Measurements from ENCODE around the gene FNIP1. TPM values are rescaled to one million over a fixed set of nuclear protein-coding genes. Genes with fewer than 3 reads are reported as not detected.

The FNIP1 gene
- total and polyA plus RNA-seq, 2 experiments from 2014 or later = 8.2 to 27.9 TPM

DNA sequence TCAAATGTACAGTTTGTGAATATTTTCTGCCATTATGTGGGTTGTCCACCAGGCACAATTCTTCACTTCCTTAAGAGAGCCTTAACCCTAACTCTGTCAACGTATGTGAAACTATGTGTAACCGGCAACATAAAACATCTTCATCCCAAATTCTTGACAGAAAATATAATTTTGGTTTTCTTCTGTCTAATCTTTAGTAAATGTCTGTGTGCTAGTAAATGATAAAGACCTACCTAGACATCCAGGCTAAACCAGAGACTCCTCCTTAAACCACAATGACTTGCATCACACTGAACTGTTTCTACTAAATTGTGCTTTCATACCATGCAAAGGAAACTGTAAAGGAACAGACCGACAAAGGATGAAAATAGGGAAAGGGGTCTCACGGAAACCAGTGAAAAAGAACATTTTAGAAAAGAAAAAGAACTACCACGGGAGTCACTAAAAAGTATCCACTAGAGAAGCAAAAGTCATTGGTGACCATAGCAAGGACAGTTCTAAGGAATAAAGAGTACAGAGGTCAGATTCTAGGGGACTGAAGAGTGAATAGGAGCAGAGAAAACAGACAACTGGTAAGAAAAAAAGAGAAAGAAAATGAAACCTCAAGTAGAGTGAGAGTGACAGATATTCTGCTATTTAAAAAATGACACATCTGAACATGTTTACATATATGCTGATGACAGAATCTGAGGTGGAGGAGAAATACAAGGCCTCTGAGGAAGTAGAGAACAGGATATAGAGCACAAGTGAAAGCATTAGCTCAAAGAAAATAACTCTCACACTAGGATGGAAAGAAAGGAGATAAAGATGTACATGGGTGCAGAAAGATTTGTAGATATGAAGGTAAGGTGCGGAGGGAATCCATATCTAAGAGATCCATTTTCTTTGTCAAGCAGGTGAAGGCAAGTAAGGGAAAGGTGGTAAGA lies 49.4 kb downstream of the FNIP1 start:
- no peak for DNase-seq (ENCODE audit: low spot score)
- Mint-ChIP-seq H3K36me3 (ENCODE audit: low read depth) (no peaks in the 10 kb centered on the region; the same call in 2 of the 3 replicates), H3K9me3 (no peaks in the 10 kb centered on the region), H3K4me3 (no peak overlapping the region), H3K27me3 (ENCODE audit: insufficient read depth, low read depth, poor library complexity) (no peaks in the 10 kb centered on the region), H3K4me1 (peaks cover 6% of the 10 kb centered on the region; the same call in 2 of the 3 replicates), H3K27ac (no peak overlapping the region)
- H3K27ac ChIP-seq (ENCODE audit: low read depth) = no peak overlapping the region
- H3K4me3 ChIP-seq = no peak overlapping the region
- H3K4me2 ChIP-seq = no peak overlapping the region
- no peaks in the 10 kb centered on the region for H3K9me2 ChIP-seq (ENCODE audit: insufficient read depth)
- H3K79me2 ChIP-seq (replicated peaks; ENCODE audit: insufficient read depth) = peaks cover 40% of the 10 kb centered on the region
- H2AFZ ChIP-seq = no peak overlapping the region
- no peaks in the 10 kb centered on the region for H3F3A ChIP-seq (replicated peaks; ENCODE audit: low read depth)
- TF ChIP-seq, protein P1, sequence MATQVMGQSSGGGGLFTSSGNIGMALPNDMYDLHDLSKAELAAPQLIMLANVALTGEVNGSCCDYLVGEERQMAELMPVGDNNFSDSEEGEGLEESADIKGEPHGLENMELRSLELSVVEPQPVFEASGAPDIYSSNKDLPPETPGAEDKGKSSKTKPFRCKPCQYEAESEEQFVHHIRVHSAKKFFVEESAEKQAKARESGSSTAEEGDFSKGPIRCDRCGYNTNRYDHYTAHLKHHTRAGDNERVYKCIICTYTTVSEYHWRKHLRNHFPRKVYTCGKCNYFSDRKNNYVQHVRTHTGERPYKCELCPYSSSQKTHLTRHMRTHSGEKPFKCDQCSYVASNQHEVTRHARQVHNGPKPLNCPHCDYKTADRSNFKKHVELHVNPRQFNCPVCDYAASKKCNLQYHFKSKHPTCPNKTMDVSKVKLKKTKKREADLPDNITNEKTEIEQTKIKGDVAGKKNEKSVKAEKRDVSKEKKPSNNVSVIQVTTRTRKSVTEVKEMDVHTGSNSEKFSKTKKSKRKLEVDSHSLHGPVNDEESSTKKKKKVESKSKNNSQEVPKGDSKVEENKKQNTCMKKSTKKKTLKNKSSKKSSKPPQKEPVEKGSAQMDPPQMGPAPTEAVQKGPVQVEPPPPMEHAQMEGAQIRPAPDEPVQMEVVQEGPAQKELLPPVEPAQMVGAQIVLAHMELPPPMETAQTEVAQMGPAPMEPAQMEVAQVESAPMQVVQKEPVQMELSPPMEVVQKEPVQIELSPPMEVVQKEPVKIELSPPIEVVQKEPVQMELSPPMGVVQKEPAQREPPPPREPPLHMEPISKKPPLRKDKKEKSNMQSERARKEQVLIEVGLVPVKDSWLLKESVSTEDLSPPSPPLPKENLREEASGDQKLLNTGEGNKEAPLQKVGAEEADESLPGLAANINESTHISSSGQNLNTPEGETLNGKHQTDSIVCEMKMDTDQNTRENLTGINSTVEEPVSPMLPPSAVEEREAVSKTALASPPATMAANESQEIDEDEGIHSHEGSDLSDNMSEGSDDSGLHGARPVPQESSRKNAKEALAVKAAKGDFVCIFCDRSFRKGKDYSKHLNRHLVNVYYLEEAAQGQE (IDR thresholded peaks at IDR 0.05; ENCODE audit: unreplicated experiment) = no peak
- TF ChIP-seq, protein P2, sequence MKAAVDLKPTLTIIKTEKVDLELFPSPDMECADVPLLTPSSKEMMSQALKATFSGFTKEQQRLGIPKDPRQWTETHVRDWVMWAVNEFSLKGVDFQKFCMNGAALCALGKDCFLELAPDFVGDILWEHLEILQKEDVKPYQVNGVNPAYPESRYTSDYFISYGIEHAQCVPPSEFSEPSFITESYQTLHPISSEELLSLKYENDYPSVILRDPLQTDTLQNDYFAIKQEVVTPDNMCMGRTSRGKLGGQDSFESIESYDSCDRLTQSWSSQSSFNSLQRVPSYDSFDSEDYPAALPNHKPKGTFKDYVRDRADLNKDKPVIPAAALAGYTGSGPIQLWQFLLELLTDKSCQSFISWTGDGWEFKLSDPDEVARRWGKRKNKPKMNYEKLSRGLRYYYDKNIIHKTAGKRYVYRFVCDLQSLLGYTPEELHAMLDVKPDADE (IDR thresholded peaks at IDR 0.05) = no peak
- TF ChIP-seq, protein P3, sequence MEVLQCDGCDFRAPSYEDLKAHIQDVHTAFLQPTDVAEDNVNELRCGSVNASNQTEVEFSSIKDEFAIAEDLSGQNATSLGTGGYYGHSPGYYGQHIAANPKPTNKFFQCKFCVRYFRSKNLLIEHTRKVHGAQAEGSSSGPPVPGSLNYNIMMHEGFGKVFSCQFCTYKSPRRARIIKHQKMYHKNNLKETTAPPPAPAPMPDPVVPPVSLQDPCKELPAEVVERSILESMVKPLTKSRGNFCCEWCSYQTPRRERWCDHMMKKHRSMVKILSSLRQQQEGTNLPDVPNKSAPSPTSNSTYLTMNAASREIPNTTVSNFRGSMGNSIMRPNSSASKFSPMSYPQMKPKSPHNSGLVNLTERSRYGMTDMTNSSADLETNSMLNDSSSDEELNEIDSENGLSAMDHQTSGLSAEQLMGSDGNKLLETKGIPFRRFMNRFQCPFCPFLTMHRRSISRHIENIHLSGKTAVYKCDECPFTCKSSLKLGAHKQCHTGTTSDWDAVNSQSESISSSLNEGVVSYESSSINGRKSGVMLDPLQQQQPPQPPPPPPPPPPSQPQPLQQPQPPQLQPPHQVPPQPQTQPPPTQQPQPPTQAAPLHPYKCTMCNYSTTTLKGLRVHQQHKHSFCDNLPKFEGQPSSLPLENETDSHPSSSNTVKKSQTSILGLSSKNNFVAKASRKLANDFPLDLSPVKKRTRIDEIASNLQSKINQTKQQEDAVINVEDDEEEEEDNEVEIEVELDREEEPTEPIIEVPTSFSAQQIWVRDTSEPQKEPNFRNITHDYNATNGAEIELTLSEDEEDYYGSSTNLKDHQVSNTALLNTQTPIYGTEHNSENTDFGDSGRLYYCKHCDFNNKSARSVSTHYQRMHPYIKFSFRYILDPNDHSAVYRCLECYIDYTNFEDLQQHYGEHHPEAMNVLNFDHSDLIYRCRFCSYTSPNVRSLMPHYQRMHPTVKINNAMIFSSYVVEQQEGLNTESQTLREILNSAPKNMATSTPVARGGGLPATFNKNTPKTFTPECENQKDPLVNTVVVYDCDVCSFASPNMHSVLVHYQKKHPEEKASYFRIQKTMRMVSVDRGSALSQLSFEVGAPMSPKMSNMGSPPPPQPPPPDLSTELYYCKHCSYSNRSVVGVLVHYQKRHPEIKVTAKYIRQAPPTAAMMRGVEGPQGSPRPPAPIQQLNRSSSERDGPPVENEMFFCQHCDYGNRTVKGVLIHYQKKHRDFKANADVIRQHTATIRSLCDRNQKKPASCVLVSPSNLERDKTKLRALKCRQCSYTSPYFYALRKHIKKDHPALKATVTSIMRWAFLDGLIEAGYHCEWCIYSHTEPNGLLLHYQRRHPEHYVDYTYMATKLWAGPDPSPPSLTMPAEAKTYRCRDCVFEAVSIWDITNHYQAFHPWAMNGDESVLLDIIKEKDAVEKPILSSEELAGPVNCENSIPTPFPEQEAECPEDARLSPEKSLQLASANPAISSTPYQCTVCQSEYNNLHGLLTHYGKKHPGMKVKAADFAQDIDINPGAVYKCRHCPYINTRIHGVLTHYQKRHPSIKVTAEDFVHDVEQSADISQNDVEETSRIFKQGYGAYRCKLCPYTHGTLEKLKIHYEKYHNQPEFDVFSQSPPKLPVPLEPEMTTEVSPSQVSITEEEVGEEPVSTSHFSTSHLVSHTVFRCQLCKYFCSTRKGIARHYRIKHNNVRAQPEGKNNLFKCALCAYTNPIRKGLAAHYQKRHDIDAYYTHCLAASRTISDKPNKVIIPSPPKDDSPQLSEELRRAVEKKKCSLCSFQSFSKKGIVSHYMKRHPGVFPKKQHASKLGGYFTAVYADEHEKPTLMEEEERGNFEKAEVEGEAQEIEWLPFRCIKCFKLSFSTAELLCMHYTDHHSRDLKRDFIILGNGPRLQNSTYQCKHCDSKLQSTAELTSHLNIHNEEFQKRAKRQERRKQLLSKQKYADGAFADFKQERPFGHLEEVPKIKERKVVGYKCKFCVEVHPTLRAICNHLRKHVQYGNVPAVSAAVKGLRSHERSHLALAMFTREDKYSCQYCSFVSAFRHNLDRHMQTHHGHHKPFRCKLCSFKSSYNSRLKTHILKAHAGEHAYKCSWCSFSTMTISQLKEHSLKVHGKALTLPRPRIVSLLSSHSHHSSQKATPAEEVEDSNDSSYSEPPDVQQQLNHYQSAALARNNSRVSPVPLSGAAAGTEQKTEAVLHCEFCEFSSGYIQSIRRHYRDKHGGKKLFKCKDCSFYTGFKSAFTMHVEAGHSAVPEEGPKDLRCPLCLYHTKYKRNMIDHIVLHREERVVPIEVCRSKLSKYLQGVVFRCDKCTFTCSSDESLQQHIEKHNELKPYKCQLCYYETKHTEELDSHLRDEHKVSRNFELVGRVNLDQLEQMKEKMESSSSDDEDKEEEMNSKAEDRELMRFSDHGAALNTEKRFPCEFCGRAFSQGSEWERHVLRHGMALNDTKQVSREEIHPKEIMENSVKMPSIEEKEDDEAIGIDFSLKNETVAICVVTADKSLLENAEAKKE (CRISPR knock-in tag; IDR thresholded peaks at IDR 0.05) = no peak
- TF ChIP-seq, protein P4, sequence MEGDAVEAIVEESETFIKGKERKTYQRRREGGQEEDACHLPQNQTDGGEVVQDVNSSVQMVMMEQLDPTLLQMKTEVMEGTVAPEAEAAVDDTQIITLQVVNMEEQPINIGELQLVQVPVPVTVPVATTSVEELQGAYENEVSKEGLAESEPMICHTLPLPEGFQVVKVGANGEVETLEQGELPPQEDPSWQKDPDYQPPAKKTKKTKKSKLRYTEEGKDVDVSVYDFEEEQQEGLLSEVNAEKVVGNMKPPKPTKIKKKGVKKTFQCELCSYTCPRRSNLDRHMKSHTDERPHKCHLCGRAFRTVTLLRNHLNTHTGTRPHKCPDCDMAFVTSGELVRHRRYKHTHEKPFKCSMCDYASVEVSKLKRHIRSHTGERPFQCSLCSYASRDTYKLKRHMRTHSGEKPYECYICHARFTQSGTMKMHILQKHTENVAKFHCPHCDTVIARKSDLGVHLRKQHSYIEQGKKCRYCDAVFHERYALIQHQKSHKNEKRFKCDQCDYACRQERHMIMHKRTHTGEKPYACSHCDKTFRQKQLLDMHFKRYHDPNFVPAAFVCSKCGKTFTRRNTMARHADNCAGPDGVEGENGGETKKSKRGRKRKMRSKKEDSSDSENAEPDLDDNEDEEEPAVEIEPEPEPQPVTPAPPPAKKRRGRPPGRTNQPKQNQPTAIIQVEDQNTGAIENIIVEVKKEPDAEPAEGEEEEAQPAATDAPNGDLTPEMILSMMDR (conservative IDR thresholded peaks at IDR 0.05; ENCODE audit: low read depth in 2 of 2) = no peak
- no peak for TF ChIP-seq POLR2AphosphoS5 (IDR thresholded peaks at IDR 0.05; ENCODE audit: low read depth)
- no peak for TF ChIP-seq JUNB (IDR thresholded peaks at IDR 0.05; ENCODE audit: unreplicated experiment)
- TF ChIP-seq STAT1 (IDR thresholded peaks at IDR 0.05; ENCODE audit: unreplicated experiment) = no peak
- no peak for TF ChIP-seq EZH2phosphoT487 (IDR thresholded peaks at IDR 0.05; ENCODE audit: unreplicated experiment)
- TF ChIP-seq ZNF114 (CRISPR knock-in tag; IDR thresholded peaks at IDR 0.05) = no peak
- H3K36me3 ChIP-seq (ENCODE audit: insufficient read depth) = peaks cover 4% of the 10 kb centered on the region; the same call in 1 of the 2 replicates
- H3K27me3 ChIP-seq (ENCODE audit: insufficient read depth) = no peaks in the 10 kb centered on the region
- no peak for ATAC-seq
- H4K20me1 ChIP-seq (replicated peaks; ENCODE audit: insufficient read depth) = peaks cover 3% of the 10 kb centered on the region; the same call in 1 of the 2 replicates
- H3K4me1 ChIP-seq (ENCODE audit: insufficient read depth) = peaks cover 6% of the 10 kb centered on the region; the same call in 1 of the 2 replicates

Data from GM23338 (cell line).